ENCODE data around the gene CTU1.

DNA sequence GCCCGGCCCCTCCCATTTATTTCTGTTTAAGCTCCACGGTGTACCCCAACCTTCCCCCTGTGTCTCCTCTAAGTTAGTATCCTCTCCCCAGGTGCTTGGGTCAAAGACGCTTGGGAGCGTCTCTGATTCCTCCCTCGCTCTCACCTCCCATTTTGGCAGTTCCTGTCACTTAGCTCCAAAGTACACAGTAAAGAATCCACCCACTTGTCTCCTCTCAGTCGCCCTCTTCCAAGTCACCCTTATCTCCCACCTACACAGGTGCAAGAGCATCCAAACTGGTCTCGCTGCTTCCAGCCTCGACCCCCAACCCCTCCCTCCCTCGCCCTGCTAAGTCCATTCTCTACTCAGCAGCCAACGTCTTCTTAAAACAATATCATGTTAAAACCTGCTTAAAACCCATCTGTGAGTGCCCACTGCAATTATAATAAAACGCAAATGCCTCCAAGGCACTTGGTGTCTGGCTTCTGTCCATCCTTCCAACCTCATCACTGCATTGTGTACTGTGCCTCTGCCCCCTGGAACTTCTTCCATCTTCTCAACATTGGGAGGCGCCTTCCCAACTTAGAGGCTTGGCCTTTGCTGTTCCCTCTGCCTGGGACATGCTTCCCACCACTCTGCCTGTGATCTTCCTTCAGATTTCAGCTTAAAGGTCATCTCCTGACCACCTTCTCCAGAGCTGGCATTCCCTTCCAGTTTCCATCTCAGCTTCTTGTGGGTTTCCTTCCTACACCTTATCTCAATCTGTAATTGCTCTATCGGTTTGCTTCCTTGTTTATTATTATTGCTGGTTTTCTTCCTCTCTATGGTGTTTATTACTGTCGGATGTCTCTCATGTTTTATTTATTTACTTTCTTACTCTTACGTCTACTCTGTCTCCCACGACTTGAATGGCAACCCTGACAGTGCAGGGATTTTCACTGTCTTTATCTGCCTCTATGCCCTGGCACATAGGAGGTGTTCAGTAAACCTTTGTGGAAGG lies 16.0 kb downstream of the CTU1 start:
- TF ChIP-seq, protein P1, sequence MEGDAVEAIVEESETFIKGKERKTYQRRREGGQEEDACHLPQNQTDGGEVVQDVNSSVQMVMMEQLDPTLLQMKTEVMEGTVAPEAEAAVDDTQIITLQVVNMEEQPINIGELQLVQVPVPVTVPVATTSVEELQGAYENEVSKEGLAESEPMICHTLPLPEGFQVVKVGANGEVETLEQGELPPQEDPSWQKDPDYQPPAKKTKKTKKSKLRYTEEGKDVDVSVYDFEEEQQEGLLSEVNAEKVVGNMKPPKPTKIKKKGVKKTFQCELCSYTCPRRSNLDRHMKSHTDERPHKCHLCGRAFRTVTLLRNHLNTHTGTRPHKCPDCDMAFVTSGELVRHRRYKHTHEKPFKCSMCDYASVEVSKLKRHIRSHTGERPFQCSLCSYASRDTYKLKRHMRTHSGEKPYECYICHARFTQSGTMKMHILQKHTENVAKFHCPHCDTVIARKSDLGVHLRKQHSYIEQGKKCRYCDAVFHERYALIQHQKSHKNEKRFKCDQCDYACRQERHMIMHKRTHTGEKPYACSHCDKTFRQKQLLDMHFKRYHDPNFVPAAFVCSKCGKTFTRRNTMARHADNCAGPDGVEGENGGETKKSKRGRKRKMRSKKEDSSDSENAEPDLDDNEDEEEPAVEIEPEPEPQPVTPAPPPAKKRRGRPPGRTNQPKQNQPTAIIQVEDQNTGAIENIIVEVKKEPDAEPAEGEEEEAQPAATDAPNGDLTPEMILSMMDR (IDR thresholded peaks at IDR 0.05): no peak
- TF ChIP-seq EZH2 (IDR thresholded peaks at IDR 0.05; ENCODE audit: borderline replicate concordance, insufficient read depth, low read depth, low read length, poor library complexity, severe bottlenecking): no peak

Data from B cell (primary cell).